ENCODE results near the gene CCDC88C.

The CCDC88C gene

GRCh38 chr14:91387169-91387835 lies 30.3 kb downstream of the CCDC88C start:
- TF ChIP-seq, protein P1, sequence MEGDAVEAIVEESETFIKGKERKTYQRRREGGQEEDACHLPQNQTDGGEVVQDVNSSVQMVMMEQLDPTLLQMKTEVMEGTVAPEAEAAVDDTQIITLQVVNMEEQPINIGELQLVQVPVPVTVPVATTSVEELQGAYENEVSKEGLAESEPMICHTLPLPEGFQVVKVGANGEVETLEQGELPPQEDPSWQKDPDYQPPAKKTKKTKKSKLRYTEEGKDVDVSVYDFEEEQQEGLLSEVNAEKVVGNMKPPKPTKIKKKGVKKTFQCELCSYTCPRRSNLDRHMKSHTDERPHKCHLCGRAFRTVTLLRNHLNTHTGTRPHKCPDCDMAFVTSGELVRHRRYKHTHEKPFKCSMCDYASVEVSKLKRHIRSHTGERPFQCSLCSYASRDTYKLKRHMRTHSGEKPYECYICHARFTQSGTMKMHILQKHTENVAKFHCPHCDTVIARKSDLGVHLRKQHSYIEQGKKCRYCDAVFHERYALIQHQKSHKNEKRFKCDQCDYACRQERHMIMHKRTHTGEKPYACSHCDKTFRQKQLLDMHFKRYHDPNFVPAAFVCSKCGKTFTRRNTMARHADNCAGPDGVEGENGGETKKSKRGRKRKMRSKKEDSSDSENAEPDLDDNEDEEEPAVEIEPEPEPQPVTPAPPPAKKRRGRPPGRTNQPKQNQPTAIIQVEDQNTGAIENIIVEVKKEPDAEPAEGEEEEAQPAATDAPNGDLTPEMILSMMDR (IDR thresholded peaks at IDR 0.05): no peak
- TF ChIP-seq ZFX (IDR thresholded peaks at IDR 0.05; ENCODE audit: borderline replicate concordance): no peak
- no peak overlapping the region for H3K27ac ChIP-seq

- TF ChIP-seq, protein P1 (IDR thresholded peaks at IDR 0.05): no peak
- TF ChIP-seq ZFX (IDR thresholded peaks at IDR 0.05; ENCODE audit: borderline replicate concordance): no peak
Measured at GRCh38 chr14:91385697-91386096, 31.9 kb downstream of the CCDC88C start.

GRCh38 chr14:91385224-91385623 lies 32.4 kb downstream of the CCDC88C start:
- TF ChIP-seq, protein P1 (IDR thresholded peaks at IDR 0.05): no peak
- TF ChIP-seq ZFX (IDR thresholded peaks at IDR 0.05; ENCODE audit: borderline replicate concordance): no peak
- H3K27ac ChIP-seq: no peak overlapping the region

More at GRCh38 chr14:91385697-91386096, 31.9 kb downstream of the CCDC88C start:
- no peak overlapping the region for H3K27ac ChIP-seq

- no peak overlapping the region for H3K27ac ChIP-seq
- TF ChIP-seq, protein P1 (IDR thresholded peaks at IDR 0.05): no peak
- no peak for TF ChIP-seq ZFX (IDR thresholded peaks at IDR 0.05; ENCODE audit: borderline replicate concordance)
Measured at GRCh38 chr14:91383439-91383838, 34.2 kb downstream of the CCDC88C start.

GRCh38 chr14:91381801-91382670 lies 35.6 kb downstream of the CCDC88C start:
- TF ChIP-seq, protein P1 (IDR thresholded peaks at IDR 0.05): no peak
- no peak for TF ChIP-seq ZFX (IDR thresholded peaks at IDR 0.05; ENCODE audit: borderline replicate concordance)
- no peak overlapping the region for H3K27ac ChIP-seq

DNA sequence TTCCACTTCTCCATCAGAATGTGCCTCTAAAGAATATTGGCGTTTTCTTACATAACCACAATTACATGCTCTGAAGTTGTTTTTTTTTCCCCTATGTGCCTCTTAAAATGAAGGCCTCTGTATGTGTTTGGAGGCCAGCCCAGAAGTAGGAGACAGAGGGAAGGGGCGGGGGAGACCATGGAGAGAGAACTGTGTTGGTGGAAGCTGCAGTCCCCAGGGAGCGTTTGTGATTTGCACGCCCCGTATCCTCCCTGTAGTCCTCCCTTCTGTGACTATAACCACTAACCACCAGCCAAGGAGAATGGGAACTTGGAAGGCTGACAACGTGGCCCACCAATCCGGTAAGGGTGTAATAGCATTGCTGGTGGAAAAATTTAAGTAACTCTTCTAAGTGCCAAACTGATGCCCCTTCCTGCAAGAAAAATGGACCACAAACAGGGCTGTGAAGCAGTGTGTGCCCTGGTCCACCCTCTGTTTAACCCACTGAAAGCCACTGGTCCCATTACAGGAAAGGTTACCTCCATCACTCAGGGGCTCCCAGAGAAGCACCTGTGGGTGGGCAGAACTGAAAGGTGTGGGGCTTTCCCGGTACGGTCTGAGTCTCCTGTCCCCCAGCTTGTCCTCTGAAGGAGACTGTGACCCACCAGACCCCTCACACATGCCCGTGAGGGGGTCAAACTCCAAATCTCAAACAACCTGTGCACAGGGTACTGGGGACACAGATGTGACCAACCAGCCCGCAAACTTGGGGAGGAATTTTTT lies 36.8 kb downstream of the CCDC88C start:
- H3K27ac ChIP-seq: no peak overlapping the region

More for the DNA sequence above, 36.8 kb downstream of the CCDC88C start:
- TF ChIP-seq, protein P1 (IDR thresholded peaks at IDR 0.05): no peak
- TF ChIP-seq ZFX (IDR thresholded peaks at IDR 0.05; ENCODE audit: borderline replicate concordance): no peak

Data from 22Rv1 (cell line).